Measurements from ENCODE around the gene ACVR1C.

Gene ACVR1C

DNA sequence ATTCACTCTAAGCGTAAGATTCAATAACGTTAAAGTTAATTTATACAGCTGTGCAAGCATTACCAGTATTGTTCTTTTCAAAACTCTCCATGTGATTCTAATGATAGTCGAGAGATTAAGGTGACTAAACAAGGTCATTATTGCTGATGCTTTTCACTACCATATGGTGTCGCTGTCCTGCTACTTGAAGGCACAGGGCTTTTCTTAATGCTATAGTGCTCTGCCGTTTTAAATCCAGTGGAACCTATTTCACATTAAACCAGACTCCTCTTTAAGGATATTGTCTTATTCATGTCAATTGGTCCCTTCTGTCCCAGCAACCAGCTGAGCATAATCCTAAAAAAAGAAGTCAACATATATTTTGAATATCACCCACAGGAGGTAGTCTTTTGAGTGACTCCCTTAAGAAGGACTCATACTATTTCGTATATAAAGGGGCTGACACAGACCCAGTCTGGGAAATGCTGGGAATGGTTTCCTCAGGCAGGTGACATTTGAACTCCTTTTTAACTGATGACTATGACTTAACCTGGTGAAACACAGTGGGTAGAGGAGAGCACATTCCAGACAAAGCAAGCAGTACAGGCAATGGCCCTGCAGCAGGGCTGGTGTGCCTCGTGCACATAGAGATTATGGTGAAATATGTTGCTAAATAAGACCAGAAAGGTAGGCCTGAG is 130.9 kb downstream of the ACVR1C start:
- Histone ChIP-seq H3K36me3 (ENCODE audit: insufficient read depth, low read length) (no peaks in the 10 kb centered on the region), H3K4me1 (ENCODE audit: insufficient read depth, low read length) (no peaks in the 10 kb centered on the region), H3K9ac (ENCODE audit: low read depth, low read length) (no peak overlapping the region), H3K9me3 (ENCODE audit: control insufficient read depth, insufficient read depth, low read length) (no peaks in the 10 kb centered on the region)

DNA sequence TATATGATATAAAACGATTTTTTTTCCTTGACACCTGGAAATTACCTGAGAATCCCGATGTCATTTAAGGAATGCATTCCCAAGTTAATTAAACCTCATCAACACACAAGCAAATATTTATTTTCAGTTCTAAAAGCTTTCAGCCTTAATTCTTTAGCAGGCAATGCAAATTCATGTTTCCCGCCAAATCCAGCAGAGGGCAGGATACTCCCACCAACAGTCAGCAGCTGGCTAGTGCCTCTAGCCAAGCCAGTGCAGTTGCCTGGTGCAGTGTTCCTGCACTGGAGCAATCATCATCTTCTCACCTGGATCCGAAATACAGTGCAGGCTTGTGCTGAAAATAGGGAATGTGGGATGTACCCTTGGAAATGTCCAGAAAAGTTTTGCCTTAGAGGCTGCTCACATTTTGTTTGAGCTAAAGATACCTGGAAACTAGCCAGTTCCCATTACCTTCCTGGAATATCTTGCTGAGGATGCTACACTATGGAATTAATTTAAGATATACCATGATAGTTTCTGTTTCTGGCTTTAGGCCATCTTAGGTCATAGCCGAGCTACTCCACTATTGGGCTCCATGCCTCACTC is 136.4 kb downstream of the ACVR1C start:
- no peaks in the 10 kb centered on the region for H3K36me3 ChIP-seq (ENCODE audit: insufficient read depth, low read length)
- no peaks in the 10 kb centered on the region for H3K4me1 ChIP-seq (ENCODE audit: insufficient read depth, low read length)
- no peaks in the 10 kb centered on the region for H3K9me3 ChIP-seq (ENCODE audit: control insufficient read depth, insufficient read depth, low read length)
- H3K9ac ChIP-seq (ENCODE audit: low read depth, low read length): no peak overlapping the region

DNA sequence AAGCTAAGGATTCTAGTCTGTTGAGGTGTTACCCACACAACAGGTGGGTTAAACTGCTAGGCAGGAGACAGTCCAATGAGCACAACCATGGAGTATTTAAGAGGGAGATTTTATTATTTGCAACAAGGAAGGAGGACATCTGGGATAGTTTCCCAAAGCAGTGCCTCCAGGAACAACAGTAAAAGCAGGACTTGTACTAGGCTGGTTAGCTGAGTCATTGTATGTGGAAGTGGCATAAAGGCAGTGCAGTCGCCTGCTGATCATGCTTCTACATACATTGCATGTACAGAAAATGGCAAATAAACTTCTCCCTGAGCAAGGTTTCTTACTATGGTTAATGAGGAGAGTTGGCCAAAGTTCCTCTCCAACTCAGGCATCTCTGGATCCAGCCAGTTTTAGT is 138.7 kb downstream of the ACVR1C start:
- Histone ChIP-seq H3K9me3 (ENCODE audit: control insufficient read depth, insufficient read depth, low read length) (no peaks in the 10 kb centered on the region), H3K36me3 (ENCODE audit: insufficient read depth, low read length) (no peaks in the 10 kb centered on the region), H3K9ac (ENCODE audit: low read depth, low read length) (no peak overlapping the region), H3K4me1 (ENCODE audit: insufficient read depth, low read length) (no peaks in the 10 kb centered on the region)

DNA sequence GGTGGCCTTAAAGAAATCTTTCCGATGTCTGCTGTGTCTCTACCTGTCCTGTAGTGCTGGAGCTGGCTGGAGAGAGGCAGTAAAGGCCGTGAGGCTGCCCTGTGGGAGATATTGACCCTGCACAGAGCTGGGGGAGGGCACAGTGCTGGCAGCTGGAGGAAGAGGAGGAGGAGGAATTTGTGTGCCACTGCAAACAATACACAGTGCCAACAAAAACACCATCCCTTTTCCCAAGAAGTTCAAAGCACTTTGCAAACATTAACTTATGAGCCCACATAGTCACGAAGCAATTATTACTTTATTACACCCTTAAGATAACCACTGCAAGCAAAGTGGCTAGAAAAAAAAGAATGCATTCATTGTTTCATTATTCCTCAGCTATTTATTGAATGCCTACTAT is 139.8 kb downstream of the ACVR1C start:
- Histone ChIP-seq H3K9ac (ENCODE audit: low read depth, low read length) (no peak overlapping the region), H3K9me3 (ENCODE audit: control insufficient read depth, insufficient read depth, low read length) (no peaks in the 10 kb centered on the region), H3K36me3 (ENCODE audit: insufficient read depth, low read length) (no peaks in the 10 kb centered on the region)

DNA sequence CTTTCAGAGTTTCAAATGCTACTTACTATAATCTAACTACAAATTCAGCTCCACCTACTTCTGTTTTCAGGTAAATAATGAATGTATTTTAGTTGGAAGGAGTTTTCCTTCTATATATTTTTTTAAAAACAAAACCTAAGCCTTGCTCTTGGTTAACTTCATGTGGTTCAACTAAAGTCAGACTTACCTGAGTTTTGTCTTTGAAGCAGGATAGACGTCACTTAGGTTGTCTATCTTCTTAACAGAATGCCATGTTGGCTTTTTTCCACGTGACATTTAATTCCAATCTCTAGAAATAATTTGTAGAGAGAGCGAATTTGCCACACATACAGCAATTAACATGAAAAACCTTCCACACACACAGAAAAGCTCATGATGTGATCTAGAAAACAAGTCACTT is 140.9 kb downstream of the ACVR1C start:
- no peaks in the 10 kb centered on the region for H3K9me3 ChIP-seq (ENCODE audit: control insufficient read depth, insufficient read depth, low read length)
- H3K4me1 ChIP-seq (ENCODE audit: insufficient read depth, low read length): no peaks in the 10 kb centered on the region
- H3K36me3 ChIP-seq (ENCODE audit: insufficient read depth, low read length): no peaks in the 10 kb centered on the region
- no peak overlapping the region for H3K9ac ChIP-seq (ENCODE audit: low read depth, low read length)

More for the DNA sequence above, 139.8 kb downstream of the ACVR1C start:
- H3K4me1 ChIP-seq (ENCODE audit: insufficient read depth, low read length): no peaks in the 10 kb centered on the region

DNA sequence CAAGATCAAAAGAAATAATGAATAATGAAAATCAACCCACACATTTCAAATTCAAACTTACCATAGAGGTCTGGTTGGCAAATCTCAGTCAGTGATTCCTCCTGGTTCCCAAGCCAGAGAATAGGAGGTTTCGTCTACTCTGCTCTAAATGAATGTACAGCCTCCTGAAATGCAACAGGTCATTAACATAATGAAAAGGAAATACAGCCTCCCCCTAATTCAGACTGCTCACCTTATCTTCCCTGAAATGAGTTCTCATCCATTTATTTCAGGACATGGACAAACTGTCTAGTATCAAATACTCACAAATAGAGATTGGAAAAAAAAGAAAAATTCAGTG is 141.4 kb downstream of the ACVR1C start:
- Histone ChIP-seq H3K9ac (ENCODE audit: low read depth, low read length) (no peak overlapping the region), H3K4me1 (ENCODE audit: insufficient read depth, low read length) (no peaks in the 10 kb centered on the region), H3K9me3 (ENCODE audit: control insufficient read depth, insufficient read depth, low read length) (no peaks in the 10 kb centered on the region), H3K36me3 (ENCODE audit: insufficient read depth, low read length) (no peaks in the 10 kb centered on the region)

DNA sequence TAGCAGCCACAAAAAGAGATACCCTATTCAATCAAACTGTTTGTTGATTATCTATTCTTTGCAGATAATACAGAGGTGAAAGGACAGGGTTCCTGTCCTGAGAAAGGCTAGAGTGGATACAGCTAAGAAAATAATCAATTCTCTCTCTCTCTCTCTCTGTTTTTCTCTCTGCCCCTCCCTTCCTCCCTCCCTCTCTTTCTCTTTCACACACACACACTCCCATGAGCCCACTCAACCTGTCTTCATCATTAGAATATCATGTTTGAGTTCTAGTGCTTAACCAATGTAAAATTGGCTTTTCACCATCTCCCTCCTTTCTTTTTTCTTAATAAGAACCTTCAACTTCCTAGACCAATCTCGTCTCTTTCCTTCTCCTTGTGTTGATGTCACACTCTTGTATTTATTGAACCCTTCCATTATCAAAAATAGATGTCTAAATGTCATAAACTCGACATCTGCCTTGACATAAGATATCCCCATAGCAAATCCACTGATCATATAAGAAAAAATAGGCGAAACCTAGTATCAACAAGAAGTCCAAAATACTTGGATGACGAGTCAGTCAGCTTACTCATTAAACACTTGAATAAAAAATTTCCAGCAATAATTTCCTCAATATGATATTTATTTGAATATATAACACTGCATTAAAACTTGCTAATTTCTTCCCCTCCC is 141.9 kb downstream of the ACVR1C start:
- Histone ChIP-seq H3K4me1 (ENCODE audit: insufficient read depth, low read length) (no peaks in the 10 kb centered on the region), H3K36me3 (ENCODE audit: insufficient read depth, low read length) (no peaks in the 10 kb centered on the region), H3K9me3 (ENCODE audit: control insufficient read depth, insufficient read depth, low read length) (no peaks in the 10 kb centered on the region), H3K9ac (ENCODE audit: low read depth, low read length) (no peak overlapping the region)

DNA sequence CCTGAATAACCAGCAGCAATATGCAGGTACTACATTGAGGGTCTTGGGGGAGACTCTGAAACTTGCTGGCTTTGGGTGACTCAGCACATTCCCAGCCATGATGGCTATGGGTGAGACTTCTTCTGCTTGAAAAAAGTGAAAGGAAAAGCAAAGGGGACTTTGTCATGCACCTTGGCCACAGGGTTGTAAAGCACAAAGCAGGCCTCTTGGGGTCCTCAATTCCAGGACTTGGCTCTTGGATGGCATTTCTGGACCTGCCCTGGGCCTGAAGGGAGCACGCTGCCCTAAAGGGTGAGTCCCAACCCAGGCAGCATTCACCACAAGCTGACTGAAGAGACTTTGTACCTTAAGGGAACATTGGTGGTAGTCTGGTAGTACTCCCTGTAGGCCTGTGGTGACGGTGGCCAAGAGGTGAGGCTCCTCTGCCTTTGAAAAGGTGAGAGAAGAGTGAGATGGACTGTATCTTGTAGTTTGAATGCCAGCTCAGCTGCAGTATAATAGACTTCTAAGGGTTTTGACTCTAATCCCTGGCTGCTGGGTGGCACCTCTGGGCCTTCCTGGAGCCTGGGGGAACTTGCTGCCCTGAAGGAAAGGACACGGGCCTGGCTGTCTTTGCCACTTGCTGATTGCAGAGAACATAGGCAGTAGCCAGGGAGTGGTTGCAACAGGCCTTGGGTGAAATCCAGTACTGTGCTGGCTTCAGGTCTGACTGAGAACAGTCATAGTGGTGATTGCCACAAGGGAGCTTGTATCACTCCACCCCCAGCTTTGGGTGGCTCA is 148.3 kb downstream of the ACVR1C start:
- H3K9ac ChIP-seq (ENCODE audit: low read depth, low read length): no peak overlapping the region
- no peaks in the 10 kb centered on the region for H3K4me1 ChIP-seq (ENCODE audit: insufficient read depth, low read length)
- no peaks in the 10 kb centered on the region for H3K36me3 ChIP-seq (ENCODE audit: insufficient read depth, low read length)
- no peaks in the 10 kb centered on the region for H3K9me3 ChIP-seq (ENCODE audit: control insufficient read depth, insufficient read depth, low read length)

DNA sequence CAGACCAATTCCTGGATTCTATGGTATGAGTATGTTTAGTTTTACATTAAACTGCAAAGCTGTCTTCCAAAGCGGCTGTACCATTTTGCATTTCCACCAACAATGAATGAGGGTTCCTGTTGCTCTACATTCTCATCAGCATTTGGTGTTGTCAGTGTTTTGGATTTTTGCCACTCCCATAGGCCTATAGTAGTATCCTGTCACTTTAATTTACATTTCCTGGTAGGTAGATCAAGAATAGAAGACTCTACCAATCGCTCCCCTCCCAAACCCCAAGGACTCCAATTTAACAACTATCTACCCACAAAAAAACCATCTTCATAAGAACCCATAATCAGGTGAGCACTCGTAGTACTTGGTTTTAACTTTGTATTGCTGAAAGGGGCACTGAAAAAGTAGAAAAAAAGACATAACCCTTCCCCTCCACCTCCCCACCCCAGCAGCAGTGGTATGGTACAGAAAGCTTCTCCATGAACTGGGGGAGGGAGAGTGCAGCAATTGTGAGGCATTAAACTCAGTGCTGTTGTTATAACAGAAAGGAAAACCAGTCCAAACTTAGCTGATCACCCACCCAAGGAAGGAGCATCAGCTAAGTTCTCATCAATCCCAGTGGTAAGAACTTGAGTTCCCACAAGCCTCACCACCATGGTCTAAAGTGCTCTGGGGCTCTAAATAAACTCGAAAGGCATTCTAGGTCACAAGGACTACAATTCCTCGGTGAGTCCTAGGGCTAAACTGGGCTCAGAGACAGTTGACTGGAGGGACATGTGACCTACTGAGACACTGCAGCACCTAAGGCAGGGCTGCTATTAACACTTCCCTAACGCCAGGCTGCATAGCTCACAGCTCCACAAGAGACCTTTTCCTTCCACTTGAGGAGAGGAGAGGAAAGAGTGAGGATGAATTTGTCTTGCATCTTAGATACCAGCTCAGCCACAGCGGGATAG is 149.3 kb downstream of the ACVR1C start:
- H3K9ac ChIP-seq (ENCODE audit: low read depth, low read length): no peak overlapping the region
- no peaks in the 10 kb centered on the region for H3K4me1 ChIP-seq (ENCODE audit: insufficient read depth, low read length)
- H3K36me3 ChIP-seq (ENCODE audit: insufficient read depth, low read length): no peaks in the 10 kb centered on the region

DNA sequence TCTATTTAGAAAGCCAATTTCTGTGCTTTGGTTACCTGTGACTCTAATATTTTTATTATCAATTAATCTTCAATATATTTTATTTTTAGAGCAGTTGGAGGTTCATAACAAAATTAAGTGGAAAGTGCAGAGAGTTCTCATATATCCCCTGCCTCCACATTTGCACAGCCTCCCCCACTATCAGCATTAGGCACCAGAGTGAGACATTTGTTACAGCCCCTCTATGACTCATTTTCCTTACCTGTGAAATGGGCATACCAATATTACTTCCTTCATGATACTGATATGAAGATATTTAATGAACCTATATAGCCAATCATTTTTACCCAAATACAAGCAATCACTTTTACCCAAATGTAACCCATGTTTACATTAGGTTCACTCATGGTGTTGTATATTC is 150.7 kb downstream of the ACVR1C start:
- no peaks in the 10 kb centered on the region for H3K4me1 ChIP-seq (ENCODE audit: insufficient read depth, low read length)
- H3K9ac ChIP-seq (ENCODE audit: low read depth, low read length): no peak overlapping the region
- no peaks in the 10 kb centered on the region for H3K9me3 ChIP-seq (ENCODE audit: control insufficient read depth, insufficient read depth, low read length)
- no peaks in the 10 kb centered on the region for H3K36me3 ChIP-seq (ENCODE audit: insufficient read depth, low read length)

More for the DNA sequence above, 149.3 kb downstream of the ACVR1C start:
- no peaks in the 10 kb centered on the region for H3K9me3 ChIP-seq (ENCODE audit: control insufficient read depth, insufficient read depth, low read length)

DNA sequence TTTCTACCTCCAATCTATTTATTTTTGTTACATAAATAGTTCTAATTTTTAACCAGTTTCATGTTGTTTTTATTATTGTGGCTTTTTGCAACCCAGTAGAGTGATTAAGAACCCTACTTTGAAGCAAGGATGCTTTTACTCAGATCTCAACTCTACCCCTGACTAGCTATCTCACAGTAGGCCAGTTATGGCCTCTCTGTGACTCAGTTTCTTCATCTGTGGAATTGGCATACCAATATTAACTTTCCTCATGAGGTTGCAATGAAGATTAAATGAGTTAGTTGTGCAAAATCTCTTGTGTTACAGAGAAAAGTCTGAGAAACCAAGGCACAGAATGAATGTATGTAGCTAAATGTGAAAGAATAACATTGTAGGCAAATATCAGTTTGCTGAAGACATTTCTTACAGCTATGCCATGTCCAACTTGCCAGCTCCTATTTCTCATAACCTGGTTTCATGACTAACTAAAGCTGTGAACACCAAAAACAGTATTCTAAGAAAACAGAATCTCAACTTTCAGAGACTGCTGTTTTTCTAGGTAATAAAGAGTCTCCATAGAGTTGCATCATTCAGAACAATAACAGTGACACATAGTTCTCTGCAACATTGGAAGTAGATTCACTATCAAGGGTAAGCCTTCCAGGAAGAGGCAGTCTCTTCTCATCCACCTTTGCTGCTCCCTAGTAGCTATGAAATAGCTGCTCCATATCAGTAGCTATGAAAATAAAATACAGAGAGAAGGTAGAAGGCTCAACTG is 151.5 kb downstream of the ACVR1C start:
- Histone ChIP-seq H3K4me1 (ENCODE audit: insufficient read depth, low read length) (no peaks in the 10 kb centered on the region), H3K9me3 (ENCODE audit: control insufficient read depth, insufficient read depth, low read length) (no peaks in the 10 kb centered on the region), H3K9ac (ENCODE audit: low read depth, low read length) (no peak overlapping the region), H3K36me3 (ENCODE audit: insufficient read depth, low read length) (no peaks in the 10 kb centered on the region)
